Astrocyte of the hippocampus (primary cell): ENCODE data around the gene USP20.

Source experiments
- DNase-seq: peaks from one replicate; pipeline ENCODE4 v3.0.0; 2011; ENCODE audit warnings: low read depth, low spot score

USP20 gene

DNA sequence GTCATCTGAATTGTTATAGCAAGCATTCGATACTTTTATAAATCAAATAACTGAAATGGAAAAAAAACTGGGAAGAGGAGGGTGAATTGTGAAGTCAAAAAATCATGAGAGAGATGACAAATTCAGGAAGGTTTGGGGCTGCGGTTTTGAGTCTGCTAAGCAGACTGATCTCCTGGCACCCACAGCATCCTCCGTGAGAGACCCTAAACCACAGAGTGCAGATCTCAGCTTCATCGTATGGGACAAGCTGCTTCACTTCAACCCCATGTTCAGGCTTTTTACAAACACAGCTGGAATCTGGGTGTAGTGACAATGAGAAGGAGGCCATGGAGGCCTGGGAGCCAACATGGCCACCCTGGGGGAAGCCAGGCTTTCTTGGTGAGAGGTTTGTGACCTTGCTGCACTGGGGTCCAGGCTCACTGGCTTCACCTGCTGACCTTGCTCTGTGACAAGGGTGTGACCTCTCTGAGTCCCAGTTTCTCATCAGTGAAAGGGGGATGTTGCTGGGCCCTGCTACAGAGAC lies 19.4 kb downstream of the USP20 start:
- no peak for DNase-seq

DNA sequence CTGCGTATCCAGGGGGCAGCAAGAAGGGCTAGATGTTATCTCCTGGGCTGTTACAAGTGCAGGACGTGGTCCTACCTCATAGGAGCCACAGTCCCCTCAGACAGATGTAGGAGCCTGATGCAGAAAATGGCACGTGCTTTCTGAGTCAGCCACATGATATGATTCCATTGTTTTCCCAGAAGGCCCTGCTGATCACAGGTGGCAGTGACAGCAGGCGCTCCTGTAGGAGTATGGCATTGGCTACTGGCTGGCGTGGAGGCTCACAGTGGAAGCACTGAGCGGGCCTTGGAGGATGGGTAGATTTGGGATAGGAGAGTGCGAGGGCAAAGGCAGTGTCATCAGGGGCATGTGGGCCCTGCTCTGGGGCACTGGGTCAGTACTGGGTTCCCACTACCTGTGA lies 21.9 kb downstream of the USP20 start:
- DNase-seq = no peak

DNA sequence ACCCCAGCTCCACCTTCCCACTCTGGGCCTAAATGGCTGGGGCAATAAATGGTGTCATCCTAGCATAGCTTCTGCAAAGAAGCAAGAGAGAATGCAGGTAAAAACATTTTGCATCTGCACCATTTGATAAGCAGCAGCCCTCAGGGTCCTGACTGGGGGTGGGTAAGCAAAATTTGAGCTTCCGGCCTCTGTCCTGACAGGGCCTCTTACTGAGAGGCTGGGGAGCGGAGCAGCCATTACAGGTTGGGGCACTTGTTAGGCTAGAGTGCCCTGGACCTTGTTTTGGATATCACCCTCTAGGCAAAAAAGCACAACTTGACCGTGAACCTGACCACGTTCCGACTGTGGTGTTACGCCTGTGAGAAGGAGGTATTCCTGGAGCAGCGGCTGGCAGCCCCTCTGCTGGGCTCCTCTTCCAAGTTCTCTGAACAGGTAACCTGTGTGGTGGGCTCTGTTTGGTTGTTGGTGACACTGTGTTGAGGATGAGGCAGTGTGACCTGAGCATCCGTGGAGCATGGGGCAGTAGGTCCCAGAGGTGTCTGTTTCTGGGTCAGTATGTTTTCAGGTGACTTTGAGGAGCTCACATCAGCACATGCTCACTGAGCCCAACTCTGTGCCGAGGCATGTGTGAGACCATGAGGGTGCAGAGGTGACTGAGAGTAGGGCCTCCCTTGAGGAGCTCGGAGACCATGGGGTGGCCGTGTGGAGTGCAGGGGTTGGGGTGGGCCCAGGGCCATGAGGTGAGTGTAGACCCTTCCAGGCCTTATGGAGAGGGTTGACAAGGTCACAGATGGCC lies 23.1 kb downstream of the USP20 start:
- DNase-seq = no peak

DNA sequence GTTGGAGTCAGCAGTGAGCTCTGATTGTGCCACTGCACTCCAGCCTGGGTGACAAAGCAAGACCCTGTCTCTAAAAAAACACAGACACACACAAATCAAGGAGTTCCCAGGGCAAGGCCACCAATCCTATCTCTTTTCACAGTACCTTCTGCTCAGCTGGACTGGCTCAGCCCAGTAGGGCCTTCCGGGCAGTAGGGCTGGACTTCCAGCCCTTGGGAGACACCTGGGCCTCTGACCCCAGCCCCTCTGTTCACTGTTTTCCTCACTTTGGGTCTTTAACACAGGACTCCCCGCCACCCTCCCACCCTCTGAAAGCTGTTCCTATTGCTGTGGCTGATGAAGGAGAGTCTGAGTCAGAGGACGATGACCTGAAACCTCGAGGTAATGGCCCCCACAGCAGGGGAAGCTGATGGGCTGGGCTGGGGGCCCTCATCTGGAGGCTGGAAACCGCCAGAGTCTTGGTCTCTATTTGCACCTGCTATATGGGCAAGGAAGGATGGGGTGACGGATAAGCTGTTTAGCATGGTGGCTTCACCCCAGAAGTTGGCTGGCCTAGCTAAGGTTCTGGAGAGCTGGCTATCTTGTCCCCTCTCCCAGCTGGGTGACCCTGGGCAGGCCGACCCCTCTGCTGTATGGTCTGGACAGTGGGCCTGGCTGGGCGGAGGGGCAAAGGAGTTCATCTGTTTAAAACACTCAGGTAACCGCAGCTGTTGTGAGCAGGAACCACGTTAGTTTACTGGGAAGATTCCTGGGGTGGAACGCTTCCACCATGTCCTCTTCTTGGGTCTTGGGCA lies 25.6 kb downstream of the USP20 start:
- no peak for DNase-seq

DNA sequence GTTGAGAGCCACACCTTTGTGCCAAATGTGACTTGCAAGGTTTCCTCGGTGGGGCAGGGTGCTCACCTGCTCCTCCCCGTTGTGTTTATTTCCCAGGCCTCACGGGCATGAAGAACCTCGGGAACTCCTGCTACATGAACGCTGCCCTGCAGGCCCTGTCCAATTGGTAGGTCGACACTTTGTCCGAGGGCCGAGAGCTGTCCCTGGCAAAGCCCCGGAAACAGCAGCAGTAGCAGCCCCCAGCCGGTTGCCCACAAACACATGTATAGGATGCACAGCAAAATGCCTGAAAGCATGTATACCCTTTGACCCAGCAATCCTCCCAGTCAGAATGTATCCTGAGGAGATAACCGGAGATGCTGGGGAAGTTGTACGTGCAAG lies 26.2 kb downstream of the USP20 start:
- no peak for DNase-seq

DNA sequence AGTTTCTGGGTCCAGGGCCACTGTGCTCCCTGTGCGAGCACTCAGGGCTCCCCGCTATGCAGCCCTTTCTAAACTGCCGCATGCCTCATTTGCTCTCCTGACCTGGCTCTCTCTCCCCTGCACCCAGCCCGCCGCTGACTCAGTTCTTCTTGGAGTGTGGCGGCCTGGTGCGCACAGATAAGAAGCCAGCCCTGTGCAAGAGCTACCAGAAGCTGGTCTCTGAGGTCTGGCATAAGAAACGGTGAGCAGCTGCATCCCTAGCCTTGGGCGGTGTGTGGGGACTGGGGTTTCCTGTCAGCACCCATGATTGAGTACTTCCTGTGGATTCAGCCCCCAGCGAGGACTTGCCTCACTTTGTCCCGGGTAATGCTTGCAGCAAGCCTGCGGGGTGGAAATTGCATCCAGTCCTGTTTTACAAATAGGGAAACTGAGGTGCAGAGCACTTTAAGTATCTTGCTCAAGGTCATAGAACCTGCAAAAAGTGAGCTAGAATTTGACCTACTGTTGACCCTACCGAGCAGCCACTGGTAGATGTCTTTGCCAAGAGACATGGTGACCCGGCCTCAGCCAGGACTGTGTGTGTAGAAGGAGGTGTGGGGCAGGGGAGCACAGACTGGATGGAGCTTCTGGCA lies 27.9 kb downstream of the USP20 start:
- peak; percentile 75 for DNase-seq

DNA sequence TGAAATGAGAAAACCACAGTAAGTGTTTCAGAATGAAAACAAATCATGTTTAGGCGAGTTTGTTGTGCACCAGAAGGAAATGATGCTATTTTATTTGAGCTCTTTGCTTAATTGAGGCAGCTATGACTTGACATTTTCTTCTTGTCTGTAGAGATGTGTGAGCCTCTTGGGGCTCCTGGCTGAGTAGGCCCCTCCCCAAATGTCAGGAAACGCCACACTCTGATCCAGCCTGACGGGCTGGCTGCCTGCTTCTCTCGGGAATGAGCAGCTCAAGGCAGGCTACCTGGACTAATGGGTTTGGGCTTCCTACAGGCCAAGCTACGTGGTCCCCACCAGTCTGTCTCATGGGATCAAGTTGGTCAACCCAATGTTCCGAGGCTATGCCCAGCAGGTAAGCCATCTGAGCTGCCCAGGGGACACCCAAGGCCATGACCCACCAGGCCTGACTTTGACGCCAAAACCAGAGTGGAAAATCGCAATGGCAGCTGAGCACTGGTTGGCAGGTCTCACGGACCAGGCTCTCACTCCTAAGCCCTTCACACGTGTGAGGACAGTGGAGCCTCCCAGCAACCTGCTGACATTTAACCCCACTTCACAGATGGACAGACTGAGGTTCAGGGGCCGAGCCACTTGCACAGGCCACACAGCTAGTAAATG lies 29.9 kb downstream of the USP20 start:
- DNase-seq = no peak

DNA sequence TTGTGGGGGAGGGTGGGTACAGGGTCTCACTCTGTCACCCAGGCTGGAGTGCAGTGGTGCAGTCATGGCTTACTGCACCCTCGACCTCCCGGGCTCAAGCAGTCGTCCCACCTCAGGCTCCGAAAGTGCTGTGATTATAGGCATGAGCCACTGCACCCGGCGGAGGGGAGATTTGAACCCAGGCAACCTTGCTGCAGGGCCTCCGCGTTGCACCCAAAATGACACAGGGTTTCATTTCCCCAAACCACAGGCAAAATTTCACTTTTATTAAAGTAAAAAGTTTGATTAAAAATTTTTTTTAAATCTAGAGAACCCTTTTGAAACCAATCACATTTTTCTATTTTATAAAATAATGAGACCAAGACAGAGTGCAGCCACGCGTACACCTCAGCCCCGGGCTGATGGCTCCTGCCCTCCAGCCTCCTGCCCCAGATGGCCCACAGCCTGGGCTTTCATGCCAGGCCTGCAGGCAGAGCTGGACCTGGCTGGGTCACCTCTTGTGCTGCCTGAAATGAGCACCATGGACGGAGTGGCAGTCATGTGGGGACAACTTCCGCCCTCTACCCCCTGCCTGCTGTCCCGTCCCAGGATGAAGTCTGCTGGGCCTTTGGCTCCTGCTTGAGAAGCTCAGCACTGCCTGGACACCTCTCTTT lies 30.5 kb downstream of the USP20 start:
- no peak for DNase-seq

DNA sequence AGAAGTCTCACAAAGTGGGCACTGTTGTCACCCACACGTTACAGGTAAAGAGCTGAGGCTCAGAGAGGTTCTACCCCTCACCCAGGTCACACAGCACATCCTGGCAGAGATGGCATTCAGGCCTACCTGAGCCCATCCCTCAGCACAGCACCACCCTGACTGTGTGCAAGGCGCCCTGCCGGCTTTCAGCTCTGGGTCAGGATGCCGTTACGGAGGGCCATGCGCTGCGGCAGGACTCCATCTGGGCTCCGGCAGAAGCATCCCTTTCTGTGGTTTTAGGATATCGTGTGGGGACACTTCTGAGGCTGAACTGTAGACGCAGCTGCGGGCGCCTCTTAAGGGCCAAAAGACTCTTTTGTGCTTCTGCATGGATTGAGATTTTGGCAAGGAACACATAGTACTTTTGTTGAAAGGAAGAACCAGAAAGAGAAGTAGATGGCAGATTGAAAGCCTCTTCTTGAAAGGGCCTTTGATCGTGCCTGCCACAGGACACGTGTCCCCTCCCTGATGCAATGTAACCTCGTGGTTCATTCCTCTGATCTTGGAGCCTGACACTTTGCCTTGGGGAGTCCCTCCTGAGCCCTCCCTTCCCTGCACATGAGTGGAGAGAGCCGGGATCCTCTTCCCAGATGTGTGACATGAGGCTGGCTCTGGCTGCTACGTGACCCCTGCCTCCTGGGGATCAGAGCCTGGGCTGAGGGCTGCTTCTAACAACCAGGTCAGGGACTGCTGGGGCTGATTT lies 31.3 kb downstream of the USP20 start:
- no peak for DNase-seq

DNA sequence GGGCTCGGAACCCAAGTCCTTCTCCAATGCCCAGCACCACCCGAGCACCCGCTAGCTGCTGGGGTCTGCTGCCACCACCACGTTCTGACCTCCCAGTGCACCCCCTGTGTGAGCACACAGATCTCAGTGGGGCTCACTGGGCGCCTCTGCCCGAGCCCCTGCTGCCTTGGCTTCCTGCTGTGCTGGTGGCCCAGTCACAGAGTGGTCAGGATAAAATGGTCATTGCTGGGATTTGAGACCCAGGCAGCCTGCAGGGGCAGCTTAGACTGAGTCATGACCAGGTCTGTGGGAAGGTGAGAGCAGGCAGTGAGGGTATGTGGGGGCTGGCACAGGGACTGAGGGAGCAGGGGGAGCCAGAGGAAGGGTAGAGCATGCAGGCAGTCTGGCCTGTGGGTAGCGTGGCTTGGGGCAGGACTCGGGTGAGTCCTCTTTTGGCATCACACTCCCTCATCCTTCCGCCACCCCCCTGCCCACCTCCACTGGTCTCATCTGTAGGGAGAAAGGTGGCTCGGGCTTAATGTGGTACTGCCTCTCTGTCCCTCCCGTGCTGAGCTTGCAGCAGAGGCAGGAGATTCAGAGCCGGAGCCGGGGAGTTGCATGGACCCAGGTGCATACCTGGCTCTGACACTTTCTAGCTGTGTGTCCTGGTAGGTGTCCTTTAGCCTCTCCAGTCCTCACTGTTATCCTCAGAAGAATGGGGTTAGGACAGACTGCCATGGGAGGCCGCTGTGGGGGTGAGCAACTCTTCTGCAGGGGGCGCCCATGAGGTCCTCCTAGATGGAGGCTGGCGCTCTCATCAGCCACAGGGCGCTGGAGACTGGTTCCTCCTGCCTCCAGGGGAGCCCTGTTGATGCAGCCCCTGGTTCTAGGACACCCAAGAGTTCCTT lies 32.1 kb downstream of the USP20 start:
- DNase-seq = no peak

DNA sequence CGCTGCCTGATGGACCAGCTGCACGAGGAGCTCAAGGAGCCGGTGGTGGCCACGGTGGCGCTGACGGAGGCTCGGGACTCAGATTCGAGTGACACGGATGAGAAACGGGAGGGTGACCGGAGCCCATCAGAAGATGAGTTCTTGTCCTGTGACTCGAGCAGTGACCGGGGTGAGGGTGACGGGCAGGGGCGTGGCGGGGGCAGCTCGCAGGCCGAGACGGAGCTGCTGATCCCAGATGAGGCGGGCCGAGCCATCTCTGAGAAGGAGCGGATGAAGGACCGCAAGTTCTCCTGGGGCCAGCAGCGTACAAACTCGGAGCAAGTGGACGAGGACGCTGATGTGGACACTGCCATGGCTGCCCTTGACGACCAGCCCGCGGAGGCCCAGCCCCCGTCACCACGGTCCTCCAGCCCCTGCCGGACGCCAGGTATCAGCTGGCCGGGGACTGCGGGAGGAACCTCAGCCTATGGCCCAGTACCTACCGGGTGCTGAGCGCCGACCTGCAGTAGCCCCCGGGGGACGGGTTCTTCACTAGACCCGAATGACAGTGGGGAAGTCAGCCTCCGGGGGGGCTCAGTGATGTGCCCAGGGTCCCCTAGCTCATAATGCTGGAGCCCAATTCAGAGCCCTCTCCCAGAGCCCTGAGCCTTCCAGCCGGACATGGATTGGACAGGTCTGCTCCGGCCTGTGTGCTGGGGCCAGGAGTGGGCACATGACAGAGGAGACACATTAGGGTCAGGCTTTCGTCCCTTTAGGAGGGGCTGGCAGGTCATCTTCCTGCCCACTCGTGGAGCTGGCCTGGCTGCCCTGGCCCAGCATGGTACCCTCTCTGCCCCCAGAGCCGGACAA lies 33.0 kb downstream of the USP20 start:
- no peak for DNase-seq

DNA sequence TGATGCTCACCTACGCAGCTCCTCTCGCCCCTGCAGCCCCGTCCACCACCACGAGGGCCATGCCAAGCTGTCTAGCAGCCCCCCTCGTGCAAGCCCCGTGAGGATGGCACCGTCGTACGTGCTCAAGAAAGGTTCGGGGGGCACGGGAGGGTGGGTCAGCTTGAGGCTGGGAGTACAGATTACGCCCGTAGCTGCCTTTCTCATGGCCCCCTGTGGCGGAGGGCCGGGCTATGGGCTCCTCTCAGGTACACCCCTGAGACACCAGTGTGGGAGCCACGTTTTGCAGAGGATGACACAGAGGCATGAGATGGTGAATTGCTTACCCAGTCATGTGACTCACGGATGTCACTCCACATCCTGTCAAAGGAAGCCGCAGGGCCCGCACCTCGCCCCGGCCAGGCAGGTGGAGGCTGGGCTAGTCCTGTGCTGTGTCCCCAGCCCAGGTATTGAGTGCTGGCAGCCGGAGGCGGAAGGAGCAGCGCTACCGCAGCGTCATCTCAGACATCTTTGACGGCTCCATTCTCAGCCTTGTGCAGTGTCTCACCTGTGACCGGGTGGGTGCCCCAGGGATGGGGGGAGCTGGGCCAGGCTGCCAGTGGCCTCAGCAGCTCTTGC lies 33.7 kb downstream of the USP20 start:
- DNase-seq = no peak

DNA sequence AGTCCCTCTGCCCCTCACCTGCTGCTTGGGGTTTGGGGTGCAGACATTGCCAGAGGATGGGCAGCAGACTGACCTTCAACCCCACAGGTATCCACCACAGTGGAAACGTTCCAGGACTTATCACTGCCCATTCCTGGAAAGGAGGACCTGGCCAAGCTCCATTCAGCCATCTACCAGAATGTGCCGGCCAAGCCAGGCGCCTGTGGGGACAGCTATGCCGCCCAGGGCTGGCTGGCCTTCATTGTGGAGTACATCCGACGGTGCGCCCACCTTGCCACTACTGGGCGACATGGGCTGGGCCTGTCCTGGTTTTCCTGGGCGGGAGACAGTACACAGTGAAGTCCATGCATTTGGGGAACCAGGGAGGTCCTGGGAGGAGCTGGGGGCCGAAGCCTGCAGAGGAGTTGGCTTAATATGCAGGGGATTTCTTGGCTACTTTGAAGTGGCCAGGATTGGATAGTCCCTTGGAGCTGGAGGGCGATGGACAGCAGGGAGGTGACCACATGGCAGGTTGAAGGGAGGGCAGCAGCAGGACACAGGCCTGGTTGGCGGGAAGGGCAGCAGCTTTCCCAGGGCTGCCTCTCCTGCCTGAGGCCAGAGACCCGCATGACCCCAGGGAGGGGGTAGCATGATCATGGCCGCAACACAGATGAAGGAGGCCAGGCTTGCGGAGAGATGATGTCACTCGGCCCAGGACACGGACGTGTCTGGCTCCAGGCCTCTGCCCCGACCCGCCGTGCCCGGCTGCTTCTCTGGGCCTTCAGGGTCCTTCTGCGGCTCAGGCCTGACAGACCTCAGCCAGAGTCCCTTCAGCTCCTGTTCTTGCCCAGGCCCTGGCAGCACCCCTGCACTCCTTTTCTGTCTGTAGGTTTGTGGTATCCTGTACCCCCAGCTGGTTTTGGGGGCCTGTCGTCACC lies 34.6 kb downstream of the USP20 start:
- DNase-seq = no peak

DNA sequence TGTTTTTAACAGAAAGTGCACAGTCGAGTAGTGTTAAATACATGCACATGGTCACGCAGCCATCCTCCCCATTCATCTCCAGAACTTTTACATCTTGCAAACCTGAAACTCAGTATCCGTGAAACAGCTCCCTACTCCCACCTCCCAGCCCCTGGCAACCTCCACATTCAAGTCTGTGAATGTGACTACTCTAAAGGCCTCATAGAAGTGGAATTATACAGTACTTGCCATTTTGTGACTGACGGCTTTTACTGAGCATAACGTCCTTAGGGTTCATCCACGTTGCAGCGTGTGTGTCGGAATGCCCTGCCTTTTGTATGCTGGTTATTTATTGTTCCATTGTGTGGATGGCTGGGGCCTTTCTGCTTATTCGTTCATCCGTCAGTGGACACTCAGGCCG lies 35.8 kb downstream of the USP20 start:
- DNase-seq = no peak

DNA sequence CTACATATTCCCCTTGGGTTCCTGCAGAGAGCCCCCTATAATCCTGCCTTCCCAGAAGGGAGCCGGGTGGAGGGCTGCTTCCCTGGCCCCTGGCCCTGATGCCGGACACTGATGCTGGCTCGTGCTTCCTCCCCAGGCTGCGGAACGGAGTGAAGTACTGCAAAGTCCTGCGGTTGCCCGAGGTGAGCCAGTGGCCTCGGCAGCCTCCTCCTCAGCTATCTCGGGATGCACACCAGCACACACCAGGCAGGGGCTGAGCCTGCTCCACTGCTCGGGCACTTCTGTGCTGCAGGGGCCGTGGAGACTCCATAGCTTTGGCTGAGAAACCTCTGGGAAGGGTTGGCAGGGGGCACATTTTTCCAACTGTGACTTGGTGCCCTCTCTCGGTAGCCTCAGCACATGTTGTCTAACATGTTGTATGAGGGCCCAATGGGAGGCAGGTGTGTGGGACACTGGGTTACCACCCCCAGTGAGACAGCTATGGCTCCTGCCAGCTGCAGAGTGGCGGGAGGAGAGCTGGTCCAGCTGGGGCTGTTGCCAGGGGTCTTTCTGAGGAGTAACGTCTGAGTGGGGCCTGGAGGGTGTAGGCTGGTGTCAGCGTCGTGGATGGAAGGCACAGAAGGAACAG lies 38.4 kb downstream of the USP20 start:
- DNase-seq = no peak

DNA sequence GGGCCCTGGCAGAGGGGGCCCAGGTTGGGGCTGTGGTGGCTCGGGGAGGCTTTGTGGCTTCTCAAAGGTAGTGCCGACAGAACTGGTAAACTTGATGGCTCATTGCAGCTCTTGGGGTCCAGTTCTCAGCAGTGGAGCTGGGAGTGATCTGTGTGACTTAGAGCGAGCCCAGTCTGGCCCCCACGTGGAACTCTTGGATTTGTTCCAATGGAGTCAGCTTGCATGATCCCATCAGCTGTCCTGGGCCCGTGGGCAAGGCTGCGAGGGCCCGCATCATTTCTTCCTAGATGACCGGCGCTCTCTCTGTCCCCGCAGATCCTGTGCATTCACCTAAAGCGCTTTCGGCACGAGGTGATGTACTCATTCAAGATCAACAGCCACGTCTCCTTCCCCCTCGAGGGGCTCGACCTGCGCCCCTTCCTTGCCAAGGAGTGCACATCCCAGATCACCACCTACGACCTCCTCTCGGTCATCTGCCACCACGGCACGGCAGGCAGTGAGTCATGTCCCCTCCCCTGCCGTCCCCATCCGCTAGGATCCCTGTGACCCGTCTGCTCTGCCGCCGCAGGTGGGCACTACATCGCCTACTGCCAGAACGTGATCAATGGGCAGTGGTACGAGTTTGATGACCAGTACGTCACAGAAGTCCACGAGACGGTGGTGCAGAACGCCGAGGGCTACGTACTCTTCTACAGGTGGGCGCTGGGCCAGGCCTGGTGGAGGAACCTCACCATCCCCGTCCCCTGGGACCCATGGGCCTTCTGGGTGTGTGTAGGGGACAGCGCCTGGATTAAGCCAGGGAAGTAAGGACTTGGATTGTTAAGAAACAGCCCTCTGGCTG lies 39.2 kb downstream of the USP20 start:
- no peak for DNase-seq
